HUDEP-2 (cell line): ENCODE results near the gene AGXT.
A peak's percentile ranks its signal among the peaks of the same experiment; 100 is the strongest.

Source experiments
- DNase-seq, 76 experiments: peaks; one replicate each; lab custom pipeline; 2025; ENCODE audit not compliant: unreplicated experiment in 76 of 76; lab: John Stamatoyannopoulos, UW

Gene AGXT

GRCh38 chr2:240868286-240869108 lies at the start of gene AGXT:
Gene AGXT (plus strand): TSS chr2:240868824. CDS start chr2:240868866, 42 bp downstream.
- no peak for DNase-seq

GRCh38 chr2:240819126-240819857 lies 49.3 kb upstream of the AGXT start:
- no peak for DNase-seq

GRCh38 chr2:240819858-240820606 lies 48.6 kb upstream of the AGXT start, which contains the start of gene KIF1A:
Gene KIF1A (minus strand): TSS chr2:240820219. CDS start chr2:240797752, 22,467 bp downstream.
- DNase-seq: no peak

GRCh38 chr2:240820607-240821428 lies 47.8 kb upstream of the AGXT start:
- DNase-seq: no peak

GRCh38 chr2:240821429-240821778 lies 47.2 kb upstream of the AGXT start:
- DNase-seq: no peak

- no peak for DNase-seq
Measured at GRCh38 chr2:240822280-240822847, 46.3 kb upstream of the AGXT start.

GRCh38 chr2:240823449-240824336 lies 44.9 kb upstream of the AGXT start:
- DNase-seq: no peak

- DNase-seq: no peak
Measured at GRCh38 chr2:240825476-240825875, 43.1 kb upstream of the AGXT start.

- no peak for DNase-seq
Measured at GRCh38 chr2:240831594-240832204, 36.9 kb upstream of the AGXT start.

- peak in 74 of 76 experiments; percentile 8 to 95 (median 85) for DNase-seq
Measured at GRCh38 chr2:240832205-240832727, 36.4 kb upstream of the AGXT start.

GRCh38 chr2:240832921-240833494 lies 35.6 kb upstream of the AGXT start:
- no peak for DNase-seq

GRCh38 chr2:240833724-240834285 lies 34.8 kb upstream of the AGXT start:
- DNase-seq: no peak

GRCh38 chr2:240834377-240834975 lies 34.1 kb upstream of the AGXT start:
- no peak for DNase-seq

- no peak for DNase-seq
Measured at GRCh38 chr2:240835528-240835927, 33.1 kb upstream of the AGXT start.

GRCh38 chr2:240836781-240837467 lies 31.7 kb upstream of the AGXT start:
- no peak for DNase-seq

GRCh38 chr2:240837621-240838020 lies 31.0 kb upstream of the AGXT start:
- no peak for DNase-seq
